Measurements from ENCODE around the gene TADA2B.

The TADA2B gene

GRCh38 chr4:7041246-7041645 lies 1.9 kb upstream of the TADA2B start:
- DNase-seq (ENCODE audit: low read depth), result no peak

GRCh38 chr4:7041801-7042502 lies 1.2 kb upstream of the TADA2B start:
- DNase-seq (ENCODE audit: low read depth), result no peak

GRCh38 chr4:7042503-7043283 lies 479 bp upstream of the TADA2B start:
- DNase-seq (ENCODE audit: low read depth), result peak; percentile 96

DNA sequence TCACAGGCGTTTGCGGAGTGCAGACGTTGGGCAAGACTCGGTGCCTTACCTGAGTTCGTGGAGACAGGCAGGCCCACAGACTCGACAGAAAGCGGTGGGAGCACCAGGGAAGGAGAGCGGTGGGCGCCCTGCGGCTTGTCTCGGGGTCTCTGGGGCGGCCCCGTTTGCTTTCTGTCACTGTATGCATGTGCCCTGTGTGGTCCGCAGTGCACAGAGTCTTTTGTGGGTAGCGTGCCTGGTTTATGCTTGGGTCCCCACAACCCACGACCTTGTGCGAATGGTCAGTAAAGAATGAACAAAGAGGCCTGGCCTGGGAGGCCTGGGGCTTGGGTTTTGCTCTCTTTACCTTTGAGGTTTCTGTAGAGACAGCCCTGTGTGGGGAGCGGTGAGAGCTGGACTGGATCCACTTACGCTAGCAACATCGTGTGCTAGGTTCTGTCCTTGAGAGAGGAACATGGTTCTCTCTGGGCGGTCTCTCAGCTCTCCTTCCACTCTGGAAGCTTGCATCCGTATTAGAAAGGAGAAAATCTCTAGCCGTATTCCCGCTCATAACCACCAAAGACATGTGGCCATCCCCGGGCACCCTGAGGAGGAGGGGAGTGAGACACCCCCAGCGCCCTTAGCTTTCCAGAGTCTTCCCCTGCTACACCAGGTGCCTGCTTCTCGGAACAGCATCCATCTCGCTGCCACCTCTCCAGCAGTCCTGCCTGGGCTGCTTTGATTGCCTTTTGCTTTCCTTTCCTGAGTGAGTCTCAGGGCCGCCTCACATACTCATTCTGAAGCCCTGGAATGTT lies 1.2 kb downstream of the TADA2B start:
- no peak for DNase-seq (ENCODE audit: low read depth)

GRCh38 chr4:7045553-7045952 lies 2.4 kb downstream of the TADA2B start:
- DNase-seq (ENCODE audit: low read depth), result no peak

GRCh38 chr4:7045961-7046921 lies 3.1 kb downstream of the TADA2B start:
- DNase-seq (ENCODE audit: low read depth), result no peak

DNA sequence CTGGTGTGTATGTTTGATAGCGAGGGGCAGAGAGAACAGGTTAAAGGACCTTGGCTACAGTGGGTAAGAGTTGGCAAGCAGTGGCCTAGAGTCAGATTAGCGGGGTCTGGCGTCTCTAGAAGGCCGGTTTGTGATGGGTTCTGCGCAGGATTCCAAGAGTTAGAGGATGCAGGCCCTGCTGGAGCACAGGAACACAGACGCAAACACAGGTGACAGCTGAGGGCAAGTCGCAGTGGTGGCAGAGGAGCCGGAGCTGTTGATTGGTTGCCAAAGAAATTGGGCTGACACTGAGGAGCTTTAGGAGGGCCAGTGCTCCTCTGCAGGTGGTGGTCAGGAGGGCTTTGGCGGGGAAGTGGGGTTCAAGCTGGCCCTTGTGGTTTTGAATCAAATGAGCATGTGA lies 3.8 kb downstream of the TADA2B start:
- no peak for DNase-seq (ENCODE audit: low read depth)

- no peak for DNase-seq (ENCODE audit: low read depth)
Observed at GRCh38 chr4:7048642-7049041, 5.5 kb downstream of the TADA2B start.

- no peak for DNase-seq (ENCODE audit: low read depth)
Observed at GRCh38 chr4:7049295-7049694, 6.1 kb downstream of the TADA2B start.

DNA sequence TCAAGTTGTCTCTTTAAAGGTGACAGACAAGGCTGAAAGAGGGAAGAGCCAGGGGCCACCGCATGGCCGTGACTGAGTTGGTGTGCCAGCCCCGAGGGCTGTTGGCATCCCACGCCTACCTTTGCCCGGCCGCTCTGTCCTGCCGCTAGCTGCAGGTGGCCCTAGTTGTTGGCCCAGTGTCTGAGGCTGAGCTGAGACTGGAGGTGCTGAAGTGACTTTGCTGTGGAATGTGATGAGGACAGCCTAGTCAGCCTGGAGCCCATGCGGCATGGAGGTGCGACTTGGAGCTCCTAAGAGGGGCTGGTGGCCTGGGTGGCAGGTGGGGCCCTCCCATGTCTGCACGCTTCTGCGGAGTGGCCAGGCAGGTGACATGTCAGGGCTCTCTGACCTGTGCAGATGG lies 6.6 kb downstream of the TADA2B start:
- DNase-seq (ENCODE audit: low read depth), result no peak

GRCh38 chr4:7050481-7051143 lies 7.4 kb downstream of the TADA2B start:
- no peak for DNase-seq (ENCODE audit: low read depth)

DNA sequence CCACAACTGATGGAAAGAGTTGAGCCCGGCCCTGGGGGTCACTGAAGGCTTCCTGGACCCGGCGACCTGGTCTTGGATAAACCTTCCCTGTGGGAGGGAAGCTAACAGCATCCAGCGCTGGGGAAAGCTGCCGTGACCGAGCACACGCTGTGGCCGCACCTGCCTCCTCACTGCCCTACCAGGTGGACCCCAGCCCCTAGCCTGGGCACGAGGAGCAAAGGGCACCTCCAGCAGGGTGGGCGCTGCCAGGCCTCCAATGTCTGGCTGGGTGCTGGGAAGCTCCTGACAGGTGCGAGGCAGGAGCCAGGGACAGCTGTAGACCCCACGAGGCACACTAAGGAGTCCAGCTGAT lies 7.9 kb downstream of the TADA2B start:
- DNase-seq (ENCODE audit: low read depth), result no peak

DNA sequence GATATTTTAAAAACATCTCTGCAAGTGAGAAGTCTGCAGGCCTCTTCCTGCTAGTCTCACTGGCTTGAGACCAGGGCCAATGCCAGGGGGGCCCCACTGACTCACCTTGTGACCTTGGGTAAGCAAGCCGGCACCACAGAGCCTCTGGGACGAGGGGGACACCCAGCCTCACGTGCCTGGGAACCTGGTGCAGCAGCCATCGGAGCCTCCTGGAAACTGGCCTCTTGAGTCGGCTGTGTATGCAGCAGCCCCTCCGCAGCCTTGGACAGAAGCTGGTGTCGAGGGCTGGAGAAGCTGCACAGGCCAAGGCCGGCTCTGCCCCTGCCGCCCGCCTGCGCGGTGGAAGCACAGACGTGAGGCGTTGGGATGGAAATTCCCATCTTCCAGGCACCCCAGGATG lies 8.7 kb downstream of the TADA2B start:
- DNase-seq (ENCODE audit: low read depth), result no peak

DNA sequence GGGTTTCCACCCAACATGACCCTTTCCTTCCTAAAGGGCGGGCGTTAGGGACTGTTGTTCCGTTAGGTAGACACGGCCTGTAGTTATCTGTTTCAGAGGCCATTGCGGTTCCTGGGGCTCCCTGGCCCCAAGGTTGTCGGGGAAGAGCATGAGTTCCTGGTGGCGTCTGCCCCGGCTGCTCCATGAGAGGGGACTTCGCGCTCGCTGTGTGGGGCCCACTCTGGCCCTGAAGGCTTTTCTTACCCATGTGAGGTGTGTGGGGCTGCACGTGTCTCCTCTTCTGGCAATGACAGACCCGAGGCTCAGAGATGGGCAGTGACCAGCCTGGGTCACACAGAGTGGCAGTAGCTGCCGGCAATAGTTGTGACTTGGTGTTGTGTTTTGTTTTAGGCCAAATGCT lies 9.1 kb downstream of the TADA2B start:
- no peak for DNase-seq (ENCODE audit: low read depth)

DNA sequence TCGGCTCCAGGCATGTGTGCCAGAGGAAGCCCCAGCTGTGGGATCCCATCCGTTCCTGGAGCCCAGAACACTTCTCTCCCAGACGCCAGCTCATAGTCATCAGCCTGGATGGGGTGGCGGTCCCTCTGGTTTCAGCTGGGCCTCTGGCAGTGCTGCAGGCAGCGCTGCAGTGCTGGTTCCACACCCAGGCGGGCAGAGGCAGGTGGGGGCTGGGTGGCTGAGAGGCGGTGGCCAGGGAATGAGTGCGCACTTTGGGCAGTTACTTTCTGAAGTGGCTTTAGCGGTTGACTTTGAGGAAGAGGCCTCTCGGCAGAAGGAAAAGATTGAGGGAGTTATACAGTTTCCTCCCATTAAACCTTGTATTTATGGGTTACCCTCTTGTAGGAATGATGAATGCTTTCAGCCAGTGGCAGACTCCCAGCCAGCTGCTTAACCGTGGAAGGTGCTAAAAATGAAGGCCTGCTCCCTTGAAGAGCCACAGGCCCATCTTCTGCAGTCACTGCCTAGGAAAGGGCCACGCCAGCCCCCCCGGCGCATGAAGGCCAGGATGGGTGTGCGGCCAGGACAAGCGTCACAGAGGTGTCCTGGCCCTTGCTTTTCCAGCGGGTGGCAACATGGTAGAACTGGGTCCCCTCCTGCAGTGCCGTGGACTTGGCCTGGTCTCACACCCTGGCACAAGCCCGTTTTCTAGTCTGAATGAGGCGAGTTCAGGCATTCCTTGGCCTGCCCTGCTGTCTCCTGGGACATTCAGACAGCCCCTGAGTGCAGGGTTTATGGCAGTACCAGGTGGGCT lies 9.9 kb downstream of the TADA2B start:
- no peak for DNase-seq (ENCODE audit: low read depth)

GRCh38 chr4:7054106-7054880 lies 11.1 kb downstream of the TADA2B start:
- no peak for DNase-seq (ENCODE audit: low read depth)

DNA sequence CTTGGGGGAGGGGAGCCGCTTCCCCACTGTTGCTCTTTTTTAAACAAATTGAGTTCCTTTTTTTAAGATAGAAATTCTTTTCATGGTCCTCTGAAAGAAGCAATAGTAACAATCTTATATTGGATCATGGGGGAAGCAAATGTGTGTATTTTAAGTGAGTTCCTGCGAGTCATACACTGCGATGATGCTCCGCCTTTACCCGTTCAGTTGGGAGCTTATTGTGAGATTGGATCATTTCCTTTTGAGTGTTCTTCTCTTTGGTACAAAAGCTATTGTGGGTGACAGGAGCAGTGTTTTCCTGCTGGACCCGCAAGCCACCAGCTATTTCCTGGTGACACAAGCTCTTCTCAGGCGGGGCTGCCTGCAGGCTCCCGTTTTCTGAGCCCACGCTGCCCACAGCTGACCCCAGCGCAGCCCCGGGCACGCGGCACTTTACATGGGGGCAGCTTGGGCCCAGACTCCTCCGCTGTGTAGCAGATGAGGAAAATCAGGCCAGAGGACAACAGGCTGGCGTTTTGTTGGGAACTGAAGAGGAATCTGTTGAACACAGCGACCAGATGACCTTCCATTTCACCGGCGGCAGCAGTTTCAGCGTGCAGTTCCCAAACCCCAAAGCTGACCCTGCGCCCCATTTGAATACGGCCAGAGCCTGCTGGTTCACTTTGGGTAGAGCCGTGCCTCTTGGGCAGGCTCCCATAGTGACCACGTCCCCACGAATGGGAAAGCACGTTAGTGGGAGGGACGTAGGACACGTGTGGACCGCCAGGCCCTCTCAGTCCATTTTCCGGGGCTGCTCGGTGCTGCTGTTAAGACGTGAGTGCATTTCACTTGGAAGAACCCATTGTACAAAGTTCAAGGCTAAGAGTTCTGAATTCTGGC lies 12.2 kb downstream of the TADA2B start:
- no peak for DNase-seq (ENCODE audit: low read depth)

- DNase-seq (ENCODE audit: low read depth), result no peak
Observed at GRCh38 chr4:7055990-7056325, 12.8 kb downstream of the TADA2B start.

GRCh38 chr4:7058792-7059191 lies 15.6 kb downstream of the TADA2B start:
- no peak for DNase-seq (ENCODE audit: low read depth)

Measured in amniotic epithelial cell (primary cell).